Spleen (tissue), 7 donors: ENCODE results near the gene PHF20.

Source experiments
- CTCF ChIP-seq, 11 experiments: fragments of 200-600 bp in 7 of 11; fragments of 450-650 bp in 4 of 11; sonication (generic) in 4 of 11; IDR thresholded peaks in 8 of 11; conservative IDR thresholded peaks in 3 of 11; 1 replicate in 7 of 11; 2 replicates in 4 of 11; pipeline versions ENCODE4 v1.4.0 to v1.8.0; 2016 to 2021; ENCODE audit warnings: antibody characterized with exemption in 11 of 11, inconsistent platforms in 4 of 11, mild to moderate bottlenecking in 1 of 11
- POLR2AphosphoS5 ChIP-seq, 3 donors: sonication (generic); formaldehyde crosslinking; IDR thresholded peaks; one replicate each; pipeline ENCODE4 v1.5.1; 2017; ENCODE audit warnings: antibody characterized with exemption in 3 of 3
- donor health status: DM: no; HTN: no; CAD: no; lungs with moderate emphysema.
- donor health status: DM: no; HTN: no; CAD: no.
- donor health status: DM: no; HTN: no; CAD: no.

- TF ChIP-seq CTCF (IDR thresholded peaks at IDR 0.05 in 8 of 11, conservative IDR thresholded peaks at IDR 0.05 in 3 of 11) (no peak), POLR2AphosphoS5 (IDR thresholded peaks at IDR 0.05) (no peak)
These were observed 167.4 kb downstream of the PHF20 start for GRCh38 chr20:35939264-35939663.
